Omental fat pad (tissue), 4 donors: ENCODE measurements around the gene RPGRIP1L. TPM values are rescaled to one million over a fixed set of nuclear protein-coding genes. Genes with fewer than 3 reads are reported as not detected.

Experiments
- ATAC-seq: fragments of 150-250 bp; one replicate; pipeline ENCODE4 v1.9.1; 2016; ENCODE audit warnings: mild to moderate bottlenecking, moderate library complexity; ENCODE audit not compliant: low FRiP score
- DNase-seq: peaks from one replicate; pipeline ENCODE4 v3.0.0-alpha.2; 2019; ENCODE audit warnings: low spot score
- CTCF ChIP-seq, 3 donors: fragments of 450-650 bp; IDR thresholded peaks; one replicate each; pipeline ENCODE4 v1.5.1; 2016 to 2017; ENCODE audit warnings: antibody characterized with exemption in 3 of 3, mild to moderate bottlenecking in 3 of 3, moderate library complexity in 2 of 3
- total RNA-seq, 4 donors: library from RNA; depleted of rRNA; stranded (reverse); fragments of >200 nt; gene quantifications; one replicate each; pipeline ENCODE4 v1.1.0, GENCODE V29; 2016

Gene RPGRIP1L
- total RNA-seq, 4 donors from 2014 or later: 3.2 to 5.0 (median 4.1) TPM

DNA sequence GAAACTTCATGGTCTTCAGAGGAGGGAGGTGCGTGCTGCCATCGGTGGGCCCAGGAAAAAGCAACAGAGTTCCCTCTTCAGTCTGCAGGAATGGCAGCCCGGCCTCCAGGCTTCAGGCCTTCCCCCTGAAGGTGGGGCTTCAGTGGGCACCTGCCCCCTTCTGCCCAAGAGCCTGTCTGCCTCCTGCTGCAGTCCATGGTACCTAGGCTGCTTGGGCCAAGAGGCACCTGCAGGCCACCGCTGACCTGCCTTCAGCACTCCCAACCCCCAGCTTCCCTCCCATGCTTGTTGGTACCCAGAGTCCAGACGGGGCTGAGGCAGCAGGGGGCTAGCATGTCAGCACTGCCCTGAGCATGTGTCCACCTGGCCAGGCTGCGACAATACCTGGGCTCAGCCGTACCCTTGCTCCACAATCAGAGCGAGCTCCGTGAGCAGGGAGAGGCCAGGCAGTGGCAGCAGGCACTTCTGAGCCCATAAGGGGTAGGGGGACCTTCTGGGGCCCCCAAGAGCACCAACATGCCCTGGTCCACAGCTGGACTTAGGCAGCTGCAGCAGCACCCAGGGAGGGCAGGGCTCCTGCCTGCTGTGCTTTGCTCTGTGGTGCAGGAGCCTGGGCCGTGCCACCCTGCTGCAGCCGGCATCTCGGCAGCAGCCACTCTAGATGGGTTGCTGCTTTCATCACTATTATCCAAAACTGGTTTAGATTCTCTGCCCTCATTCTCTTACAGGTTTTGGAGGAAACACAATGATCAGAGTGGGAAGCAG lies 123.4 kb downstream of the RPGRIP1L start:
- no peak for ATAC-seq
- DNase-seq: no peak
- no peak for TF ChIP-seq CTCF (IDR thresholded peaks at IDR 0.05)

GRCh38 chr16:53576904-53577303 lies 126.8 kb downstream of the RPGRIP1L start:
- DNase-seq: no peak
- no peak for ATAC-seq
- TF ChIP-seq CTCF (IDR thresholded peaks at IDR 0.05): no peak

- no peak for DNase-seq
- TF ChIP-seq CTCF (IDR thresholded peaks at IDR 0.05): no peak
- ATAC-seq: no peak
Observed at GRCh38 chr16:53576210-53576609, 127.4 kb downstream of the RPGRIP1L start.

GRCh38 chr16:53571763-53572162 lies 131.9 kb downstream of the RPGRIP1L start:
- ATAC-seq (no peak), DNase-seq (no peak)
- no peak for TF ChIP-seq CTCF (IDR thresholded peaks at IDR 0.05)

DNA sequence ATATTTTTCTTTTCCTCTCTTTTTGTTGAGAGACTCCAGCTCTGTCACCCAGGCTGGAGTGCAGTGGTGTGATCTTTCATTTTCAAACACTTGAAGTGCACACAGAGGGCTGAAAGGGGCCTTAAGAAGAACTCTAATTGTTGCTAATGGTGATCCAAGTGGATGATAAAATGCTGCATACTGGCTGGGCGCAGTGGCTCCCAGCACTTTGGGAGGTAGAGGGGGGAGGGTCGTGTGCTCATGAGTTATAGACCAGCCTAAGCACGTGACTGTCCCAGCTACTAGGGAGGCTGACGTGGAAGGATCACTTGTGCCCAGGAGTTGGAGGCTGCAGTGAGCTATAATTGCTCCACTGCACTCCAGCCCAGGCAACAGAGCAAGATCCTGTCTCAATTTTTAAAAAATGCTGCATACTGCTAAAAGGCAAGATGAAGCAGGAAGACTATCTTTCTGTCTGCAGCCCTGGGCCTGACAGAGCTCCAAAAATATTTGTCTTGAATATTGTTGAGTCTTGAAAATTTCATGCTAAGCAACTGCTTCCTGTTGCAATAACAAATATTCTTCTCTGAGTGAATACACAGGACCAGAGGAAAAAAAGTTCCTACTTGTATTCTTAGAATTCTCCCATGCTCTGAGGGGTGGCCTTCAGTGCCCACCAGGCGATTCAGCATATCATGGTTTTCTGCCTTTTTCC lies 137.0 kb downstream of the RPGRIP1L start:
- no peak for DNase-seq
- no peak for ATAC-seq
- TF ChIP-seq CTCF (IDR thresholded peaks at IDR 0.05): no peak

DNA sequence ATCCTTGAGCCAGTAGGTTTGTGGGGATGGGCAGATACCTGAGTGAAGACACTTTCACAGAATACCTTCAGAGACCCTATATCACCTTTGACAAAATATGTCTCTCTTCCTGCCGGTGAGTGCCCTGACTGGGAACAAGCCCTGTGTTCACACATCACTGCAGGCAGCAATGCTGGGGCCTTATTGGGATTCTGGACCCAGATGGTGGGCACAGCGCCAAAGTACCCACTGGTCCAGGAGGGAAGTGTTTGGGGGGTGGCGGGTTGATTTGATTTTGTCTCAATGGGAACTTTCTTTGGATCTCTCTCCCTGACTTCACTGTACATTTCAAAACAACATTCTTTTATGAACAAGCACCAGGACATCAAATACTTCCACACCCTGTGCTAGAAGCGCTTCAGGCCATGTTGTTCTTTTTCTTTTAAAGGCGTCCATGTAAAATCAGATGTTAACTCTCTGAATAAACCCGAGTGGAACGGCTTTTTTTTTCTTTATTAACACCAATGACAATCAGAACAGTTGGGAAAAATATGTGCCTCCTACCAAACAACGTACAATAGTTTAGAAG lies 138.3 kb downstream of the RPGRIP1L start:
- no peak for TF ChIP-seq CTCF (IDR thresholded peaks at IDR 0.05)
- ATAC-seq (no peak), DNase-seq (no peak)
